Fibroblast of skin of right quadriceps (primary cell): ENCODE results near the gene RAC2.
A peak's percentile ranks its signal among the peaks of the same experiment; 100 is the strongest.

Source experiments
- DNase-seq: peaks from one replicate; pipeline ENCODE4 v3.0.0-alpha.2; 2013

Gene RAC2

GRCh38 chr22:37275134-37275533 is 31.1 kb upstream of the RAC2 start:
- no peak for DNase-seq

DNA sequence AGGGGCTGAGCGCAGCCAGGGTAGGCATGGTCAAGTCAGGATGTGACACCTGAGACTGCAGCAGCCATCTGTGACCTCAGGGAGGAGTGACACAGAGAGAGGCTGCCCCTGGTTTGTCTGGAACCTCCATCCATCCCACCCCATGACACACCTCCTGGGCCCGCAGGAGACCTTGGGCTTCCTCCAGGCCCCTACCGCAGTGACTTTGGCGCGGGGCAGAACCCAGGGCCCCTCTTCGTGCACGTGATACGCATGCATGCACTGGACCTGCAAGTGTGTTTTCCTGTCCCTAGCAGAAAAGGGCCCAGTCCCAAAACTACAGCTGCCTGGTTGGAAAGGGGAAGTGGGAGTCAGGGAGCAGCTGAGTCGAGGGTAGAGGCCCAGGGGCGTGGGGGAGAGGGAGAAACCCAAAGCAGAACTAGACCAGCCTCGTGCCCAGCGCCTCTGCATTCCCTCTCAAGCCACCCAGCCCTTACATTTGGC is 30.4 kb upstream of the RAC2 start:
- DNase-seq = no peak

DNA sequence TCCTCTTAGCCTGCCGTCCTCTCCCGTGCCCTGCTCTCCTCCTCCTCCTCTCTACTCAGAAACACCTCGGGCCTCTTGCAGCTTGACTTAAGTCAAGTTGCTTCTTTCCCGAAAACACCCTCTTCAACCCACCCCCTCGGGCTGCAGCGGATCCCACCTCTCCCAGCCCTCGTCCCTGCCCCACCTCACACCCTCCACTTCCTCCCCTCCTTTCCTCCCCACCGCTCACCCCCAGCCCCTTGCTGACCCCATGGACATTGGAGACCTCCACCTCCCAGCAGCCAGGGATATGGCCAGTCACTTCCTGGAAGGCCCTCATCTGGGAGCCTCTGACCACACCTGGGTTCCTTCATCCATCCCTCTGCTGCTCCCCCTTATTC is 29.8 kb upstream of the RAC2 start:
- no peak for DNase-seq

- DNase-seq = peak; percentile 69
Observed at GRCh38 chr22:37273126-37273845, 29.2 kb upstream of the RAC2 start.

GRCh38 chr22:37270928-37271650 is 27.0 kb upstream of the RAC2 start:
- peak; percentile 24 for DNase-seq

DNA sequence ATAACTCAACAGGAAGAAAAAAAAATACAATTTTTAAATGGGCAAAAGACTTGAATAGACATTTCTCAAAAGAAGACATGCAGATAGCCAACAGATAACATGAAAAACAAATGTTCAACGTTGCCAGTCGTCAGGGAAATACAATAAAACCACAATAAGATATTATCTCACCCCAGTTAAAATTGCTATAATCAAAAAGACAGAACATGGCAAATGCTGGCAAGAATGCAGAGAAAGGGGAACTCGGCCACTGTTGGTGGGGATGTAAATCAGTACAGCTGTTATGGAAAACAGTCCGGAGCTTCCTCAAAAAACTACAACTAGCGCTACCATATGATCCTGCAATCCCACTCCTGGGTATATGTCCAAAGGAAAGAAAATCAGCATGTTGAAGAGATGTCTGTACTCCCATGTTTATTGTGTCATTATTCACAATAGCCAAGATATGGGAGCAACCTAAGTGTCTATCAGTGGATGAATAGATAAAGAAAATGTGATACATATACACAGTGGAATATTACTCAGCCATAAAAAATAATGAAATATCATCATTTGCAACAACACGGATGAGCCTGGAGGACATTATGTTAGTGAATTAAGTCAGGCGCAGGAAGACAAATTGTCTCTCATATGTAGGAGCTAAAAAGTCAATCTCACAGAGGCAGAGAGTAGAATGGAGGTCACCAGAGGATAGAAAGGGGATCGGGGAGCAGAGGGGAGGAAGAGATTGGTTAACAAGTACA is 26.0 kb upstream of the RAC2 start:
- no peak for DNase-seq

- DNase-seq = no peak
Observed at GRCh38 chr22:37267661-37268413, 23.8 kb upstream of the RAC2 start.

DNA sequence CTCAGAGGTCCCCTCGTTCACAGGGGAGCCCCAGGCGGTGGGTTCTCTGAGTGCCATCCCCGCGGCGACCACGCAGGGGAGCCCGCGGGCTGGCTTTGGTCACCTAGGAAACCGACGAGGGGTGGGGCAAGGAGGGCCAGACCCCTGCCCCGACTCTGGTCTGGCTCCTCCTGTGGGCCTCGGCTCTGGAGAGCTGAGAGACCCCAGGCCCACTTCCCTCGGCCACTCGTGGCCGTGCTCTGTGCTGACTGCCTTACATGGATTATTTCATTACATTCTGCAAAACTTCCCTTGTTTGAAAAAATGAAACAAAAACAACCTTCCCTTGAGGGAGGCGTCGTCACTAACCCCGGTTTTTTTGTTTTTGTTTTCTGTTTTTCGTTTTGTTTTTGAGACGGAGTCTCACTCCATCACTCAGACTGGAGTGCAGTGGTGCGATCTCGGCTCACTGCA is 23.1 kb upstream of the RAC2 start:
- DNase-seq = peak; percentile 36

GRCh38 chr22:37266581-37267134 is 22.6 kb upstream of the RAC2 start:
- no peak for DNase-seq

DNA sequence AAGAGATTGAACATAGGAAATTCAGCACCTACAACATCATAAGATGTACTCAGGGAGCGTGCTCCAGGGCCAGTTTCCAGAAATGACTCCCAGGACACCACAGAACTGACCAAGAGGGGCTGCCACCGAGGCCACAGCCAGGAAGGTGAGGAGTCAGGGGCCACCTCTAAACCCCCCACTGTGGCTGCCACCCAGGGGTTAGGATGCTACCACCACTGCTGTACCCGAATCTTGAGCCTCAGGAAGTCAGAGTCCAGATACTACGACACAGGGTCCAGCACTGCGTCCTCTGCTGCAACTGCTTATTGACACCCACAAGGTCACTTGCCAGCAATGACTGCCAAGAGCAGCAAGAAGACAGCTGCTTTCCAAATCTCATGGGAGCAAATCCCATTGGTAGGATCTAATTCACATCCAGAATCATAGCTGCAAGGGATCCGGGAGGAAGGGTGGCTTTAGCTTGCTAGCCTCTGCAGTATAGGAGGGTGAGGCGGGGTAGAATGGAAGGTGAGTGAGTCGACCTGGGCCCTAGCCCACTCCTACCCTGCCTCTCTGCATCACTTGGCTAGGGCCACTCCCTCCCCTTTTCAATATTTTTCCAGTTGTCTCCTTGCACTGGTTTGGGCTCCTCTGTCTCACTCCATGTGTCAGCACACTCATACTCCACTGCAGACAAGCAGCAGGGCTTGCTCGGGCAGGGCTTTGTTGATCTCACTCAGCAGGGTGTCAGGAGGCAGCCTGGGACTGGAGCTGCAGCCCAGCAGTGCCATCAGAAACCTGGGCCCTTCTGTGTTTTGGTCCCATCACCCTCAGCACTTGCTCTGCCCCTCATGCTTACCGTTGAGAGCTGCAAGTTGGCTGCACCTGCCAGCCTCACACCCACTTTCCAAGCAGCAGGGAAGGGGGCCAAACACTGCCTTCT is 20.2 kb upstream of the RAC2 start:
- no peak for DNase-seq

DNA sequence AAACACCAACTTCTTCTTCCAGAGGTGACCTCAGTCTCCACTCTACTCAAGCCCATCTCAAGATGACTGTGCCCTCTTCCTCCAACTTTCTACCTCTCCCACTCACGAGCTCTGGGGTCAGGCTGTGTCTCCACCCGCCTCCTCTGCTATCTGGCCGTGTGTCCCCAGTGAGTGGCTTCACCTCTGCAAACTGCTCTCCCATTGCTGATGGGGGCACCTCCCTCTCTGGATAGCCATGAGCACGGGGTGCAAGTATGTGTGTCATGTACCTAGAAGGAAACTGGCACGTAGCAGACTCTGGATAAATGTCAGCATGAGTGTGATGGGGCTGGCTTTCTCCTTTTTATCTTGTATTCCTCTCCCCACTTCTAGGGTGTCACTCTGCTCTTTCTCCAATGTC is 18.3 kb upstream of the RAC2 start:
- DNase-seq = no peak

DNA sequence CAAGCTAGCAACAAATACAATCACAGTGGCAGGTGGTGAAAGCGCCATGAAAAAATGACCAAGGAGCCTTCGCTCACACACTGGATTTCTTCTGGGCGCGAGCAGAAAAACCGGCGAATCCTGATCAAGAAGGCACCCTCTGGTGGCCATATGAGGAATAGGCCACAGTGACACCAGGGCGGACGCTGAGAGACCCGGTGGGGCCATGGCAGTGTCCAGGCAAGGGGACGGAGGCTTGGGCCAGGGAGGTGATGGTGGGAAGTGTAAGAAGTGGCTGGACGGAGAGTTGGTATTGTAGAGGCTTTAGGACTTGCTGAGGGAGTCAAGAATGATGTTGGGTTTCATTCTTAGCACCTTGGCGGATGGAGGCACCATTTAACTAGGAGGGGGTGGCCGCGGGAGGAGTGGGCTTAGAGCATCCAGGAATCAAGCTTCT is 16.9 kb upstream of the RAC2 start:
- DNase-seq = peak; percentile 49

DNA sequence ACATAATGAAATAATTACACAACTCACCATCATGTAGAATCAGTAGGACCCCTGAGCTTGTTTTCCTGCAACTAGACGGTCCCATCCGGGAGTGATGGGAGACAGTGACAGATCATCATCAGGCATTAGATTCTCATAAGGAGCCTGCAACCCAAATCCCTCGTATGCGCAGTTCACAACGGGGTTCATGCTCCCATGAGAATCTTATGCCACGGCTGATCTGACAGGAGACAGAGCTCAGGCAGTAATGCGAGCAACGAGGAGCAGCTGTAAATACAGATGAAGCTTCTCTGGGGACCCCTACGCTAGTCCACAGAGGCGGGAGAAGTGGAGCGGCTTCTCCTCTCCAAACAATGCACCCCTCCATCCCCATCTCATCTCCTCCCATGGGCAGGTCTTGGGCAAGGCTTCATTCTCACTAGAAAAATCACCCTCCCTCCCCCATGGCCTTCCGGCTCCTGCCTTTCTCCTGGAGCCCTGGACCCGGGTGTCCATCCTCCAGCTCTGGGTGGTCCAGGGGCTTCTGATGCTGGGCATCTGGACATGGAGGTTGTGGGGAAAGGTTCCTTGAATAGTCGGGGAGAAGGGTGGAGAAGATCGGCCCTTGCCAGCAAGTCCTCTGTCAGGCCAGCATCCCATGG is 16.2 kb upstream of the RAC2 start:
- no peak for DNase-seq

- DNase-seq = peak; percentile 56
Observed at GRCh38 chr22:37259540-37260029, 15.5 kb upstream of the RAC2 start.

GRCh38 chr22:37258753-37259401 is 14.8 kb upstream of the RAC2 start:
- DNase-seq = no peak

DNA sequence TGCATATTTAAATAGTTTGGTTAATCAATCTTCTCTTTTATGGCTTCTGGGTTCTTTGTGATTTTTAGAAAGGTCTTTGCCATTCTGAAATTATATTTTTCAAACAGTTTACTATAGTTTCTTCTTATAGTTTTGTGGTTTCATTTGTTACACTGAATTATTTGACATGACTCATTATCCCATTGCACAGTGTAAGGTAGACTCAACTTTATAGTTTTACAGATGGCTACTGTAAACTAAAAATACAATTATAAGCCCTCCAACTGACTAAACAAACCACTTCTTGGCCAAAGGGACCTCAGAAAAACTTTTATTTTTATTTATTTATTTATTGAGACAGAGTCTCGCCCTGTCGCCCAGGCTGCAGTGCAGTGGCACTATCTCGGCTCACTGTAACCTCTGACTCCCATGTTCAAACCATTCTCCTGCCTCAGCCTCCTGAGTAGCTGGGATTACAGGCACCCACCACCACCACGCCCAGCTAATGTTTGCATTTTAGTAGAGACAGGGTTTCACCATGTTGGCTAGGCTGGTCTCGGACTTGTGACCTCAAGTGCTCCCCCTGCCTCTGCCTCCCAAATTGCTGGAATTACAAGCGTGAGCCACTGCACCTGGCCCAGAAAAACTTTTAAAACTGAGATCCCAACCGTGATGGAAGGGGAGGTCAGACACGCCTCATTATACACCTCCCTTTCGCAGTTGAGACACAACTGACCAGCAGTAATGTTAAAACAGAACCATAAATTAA is 14.1 kb upstream of the RAC2 start:
- DNase-seq = no peak

- DNase-seq = no peak
Observed at GRCh38 chr22:37256075-37256726, 12.1 kb upstream of the RAC2 start.

DNA sequence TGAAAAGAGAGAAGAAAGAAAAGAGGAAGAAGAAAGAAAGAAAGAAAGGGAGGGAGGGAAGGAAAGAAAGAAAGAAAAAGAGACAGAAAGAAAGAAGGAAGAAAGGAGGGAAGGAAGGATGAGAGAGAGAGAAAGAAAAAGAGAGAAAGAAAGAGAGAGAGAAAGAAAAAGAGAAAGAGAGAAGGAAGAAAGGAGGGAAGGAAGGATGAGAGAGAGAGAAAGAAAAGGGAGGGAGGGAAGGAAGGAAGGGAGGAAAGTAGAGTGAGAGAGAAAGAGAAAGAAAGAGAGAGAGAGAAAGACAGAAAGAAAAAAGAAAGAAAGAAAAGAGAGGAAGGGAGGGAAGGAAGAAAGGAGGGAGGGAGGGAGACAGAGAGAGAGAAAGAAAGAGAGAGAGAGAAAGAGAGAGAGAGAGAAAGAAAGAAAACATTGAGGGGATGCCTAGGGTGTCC is 11.5 kb upstream of the RAC2 start:
- DNase-seq = no peak

DNA sequence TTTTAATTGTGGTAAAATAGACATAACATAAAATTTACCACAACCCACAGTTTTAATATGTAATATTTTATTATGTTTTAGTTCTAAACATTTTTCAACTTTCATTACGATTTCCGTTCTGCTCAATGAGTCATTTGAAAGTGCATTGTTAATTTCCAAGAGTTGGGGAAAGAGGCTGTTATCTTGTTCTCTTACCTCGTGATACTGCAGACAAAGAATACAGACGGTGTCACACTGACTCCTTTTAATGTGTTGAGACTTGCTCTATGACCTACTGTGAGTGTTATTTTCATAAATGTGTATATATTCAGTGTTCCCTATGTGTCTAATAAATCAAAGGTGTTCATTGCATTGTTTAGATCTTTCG is 10.8 kb upstream of the RAC2 start:
- no peak for DNase-seq
